Mucosa of stomach (tissue), 1 donor: ENCODE measurements around the gene SSU72.
"Not testable (repeated sequence)": the region's sequence is repeated elsewhere in the genome, so short reads cannot be mapped to it uniquely, and the experiment has no call there.

Experiments
- H3K27me3 ChIP-seq: one replicate; pipeline ENCODE4 v1.7.0; 2013; ENCODE audit warnings: mild to moderate bottlenecking, low read length; ENCODE audit not compliant: control insufficient read depth, insufficient read depth
- H3K36me3 ChIP-seq: one replicate; pipeline ENCODE4 v1.7.0; 2013; ENCODE audit warnings: low read length; ENCODE audit not compliant: control insufficient read depth, insufficient read depth
- H3K4me1 ChIP-seq: one replicate; pipeline ENCODE4 v1.7.0; 2013; ENCODE audit warnings: mild to moderate bottlenecking, low read length; ENCODE audit not compliant: control insufficient read depth, insufficient read depth
- H3K4me3 ChIP-seq: one replicate; pipeline ENCODE4 v1.7.0; 2013; ENCODE audit warnings: low read length
- H3K9ac ChIP-seq: one replicate; pipeline ENCODE4 v1.7.0; 2013; ENCODE audit warnings: mild to moderate bottlenecking, low read length, moderate library complexity
- H3K9me3 ChIP-seq: one replicate; pipeline ENCODE4 v1.7.0; 2013; ENCODE audit warnings: mild to moderate bottlenecking, low read length, moderate library complexity; ENCODE audit not compliant: control insufficient read depth
- donor health status: Pancreatic carcinoma.

Gene SSU72

GRCh38 chr1:1508775-1509464, 65.7 kb downstream of the SSU72 start:
- H3K4me3 ChIP-seq, H3K9ac ChIP-seq, H3K36me3 ChIP-seq: not testable (repeated sequence)

DNA sequence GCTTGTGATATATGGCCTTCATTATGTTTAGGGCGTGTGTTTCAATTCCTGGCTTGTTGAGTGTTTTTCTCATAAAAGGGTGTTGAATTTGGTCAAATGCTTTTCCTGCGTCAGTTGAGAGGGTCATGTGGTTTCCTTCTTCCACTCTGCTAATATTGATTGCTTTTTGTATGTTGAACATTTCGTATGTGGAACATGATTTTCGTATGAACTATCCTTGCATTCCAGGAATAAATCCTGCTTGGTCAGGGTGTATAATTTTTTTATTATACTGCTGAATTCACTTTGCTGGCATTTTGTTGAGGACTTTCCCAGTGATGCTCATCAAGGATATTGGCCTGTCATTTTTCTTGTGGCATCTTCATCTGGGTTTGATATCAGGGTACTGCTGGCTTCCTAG, 67.4 kb downstream of the SSU72 start:
- Histone ChIP-seq H3K27me3 (no peaks in the 10 kb centered on the region), H3K4me3 (no peak overlapping the region), H3K9ac (no peak overlapping the region), H3K4me1 (peaks cover 4% of the 10 kb centered on the region), H3K36me3 (no peaks in the 10 kb centered on the region), H3K9me3 (no peaks in the 10 kb centered on the region)

More at GRCh38 chr1:1508775-1509464, 65.7 kb downstream of the SSU72 start:
- not testable (repeated sequence) for H3K4me1 ChIP-seq, H3K9me3 ChIP-seq, H3K27me3 ChIP-seq

DNA sequence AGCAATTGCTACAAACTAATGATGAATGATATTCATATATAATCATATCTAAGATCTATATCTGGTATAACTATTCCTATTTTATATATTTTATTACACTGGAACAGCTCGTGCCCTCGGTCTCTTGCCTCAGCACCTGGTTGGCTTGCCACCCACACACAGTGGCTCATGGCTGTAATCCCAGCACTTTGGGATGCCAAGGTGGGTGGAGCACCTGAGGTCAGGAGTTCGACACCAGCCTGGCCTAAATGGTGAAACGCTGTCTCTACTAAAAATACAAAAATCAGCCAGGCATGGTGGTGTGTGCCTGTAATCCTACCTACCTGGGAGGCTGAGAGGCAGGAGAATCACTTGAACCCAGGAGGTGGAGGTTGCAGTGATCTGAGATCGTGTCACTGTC, 68.9 kb downstream of the SSU72 start:
- H3K36me3 ChIP-seq, H3K9ac ChIP-seq, H3K4me3 ChIP-seq: not testable (repeated sequence)

GRCh38 chr1:1505366-1505798, 69.3 kb downstream of the SSU72 start:
- not testable (repeated sequence) for H3K36me3 ChIP-seq, H3K4me1 ChIP-seq, H3K9me3 ChIP-seq, H3K27me3 ChIP-seq, H3K9ac ChIP-seq, H3K4me3 ChIP-seq

More for the DNA sequence above, 68.9 kb downstream of the SSU72 start:
- not testable (repeated sequence) for H3K27me3 ChIP-seq, H3K4me1 ChIP-seq, H3K9me3 ChIP-seq

GRCh38 chr1:1504777-1505365, 69.8 kb downstream of the SSU72 start:
- H3K9ac ChIP-seq, H3K9me3 ChIP-seq, H3K4me3 ChIP-seq, H3K27me3 ChIP-seq, H3K4me1 ChIP-seq, H3K36me3 ChIP-seq: not testable (repeated sequence)

DNA sequence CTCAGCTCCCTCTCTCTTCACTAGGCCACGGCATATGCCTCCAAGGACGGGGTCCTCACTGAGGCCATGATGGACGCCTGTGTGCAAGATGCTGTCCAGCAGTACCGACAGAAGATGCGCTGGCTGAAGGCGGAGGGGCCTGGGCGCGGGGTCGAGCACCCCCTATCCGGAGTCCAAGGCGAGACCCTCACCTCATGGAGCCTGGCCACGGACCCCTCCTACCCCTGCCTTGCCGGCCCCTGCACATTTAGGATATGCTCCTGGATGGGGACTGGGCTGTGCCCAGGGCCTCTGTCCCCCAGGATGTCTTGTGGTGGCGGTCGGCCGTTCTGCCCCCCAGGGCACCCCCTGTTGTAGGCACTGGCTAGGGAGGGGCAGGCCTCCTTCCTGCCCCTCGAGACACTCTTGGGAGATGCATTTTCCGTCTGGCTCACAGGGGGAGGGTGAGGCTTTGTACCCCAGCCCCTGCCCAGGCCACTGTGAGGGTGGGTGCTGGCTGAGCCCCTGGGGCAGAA, 79.1 kb downstream of the SSU72 start:
- not testable (repeated sequence) for H3K9ac ChIP-seq, H3K36me3 ChIP-seq, H3K9me3 ChIP-seq, H3K4me1 ChIP-seq, H3K27me3 ChIP-seq, H3K4me3 ChIP-seq

DNA sequence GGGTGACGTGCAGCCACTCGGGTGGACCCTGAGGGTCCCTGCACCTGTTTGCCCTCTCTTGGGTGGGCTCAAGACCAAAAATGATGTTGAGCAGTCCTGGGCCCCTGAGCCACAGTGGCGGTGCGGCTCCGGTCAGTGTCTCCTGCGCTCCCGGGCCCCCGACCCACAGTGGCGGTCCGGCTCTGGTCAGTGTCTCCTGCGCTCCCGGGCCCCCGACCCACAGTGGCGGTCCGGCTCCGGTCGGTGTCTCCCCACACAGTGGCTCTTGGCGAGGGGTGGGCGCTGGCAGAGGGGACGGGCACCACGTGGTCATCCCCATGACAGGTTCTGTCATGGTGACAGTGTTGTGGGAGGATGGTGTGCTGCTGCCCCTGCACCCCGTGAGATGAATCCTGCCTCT, 80.4 kb downstream of the SSU72 start:
- H3K9ac ChIP-seq, H3K27me3 ChIP-seq, H3K4me3 ChIP-seq, H3K4me1 ChIP-seq, H3K36me3 ChIP-seq, H3K9me3 ChIP-seq: not testable (repeated sequence)
